GM12801 (cell line): ENCODE measurements around the gene TK1.

Source experiments
- CTCF ChIP-seq: IDR thresholded peaks from one replicate; pipeline ENCODE4 v1.5.1; 2011; ENCODE audit warnings: control low read depth; ENCODE audit not compliant: insufficient read length; ENCODE audit errors: extremely low read depth

The TK1 gene

DNA sequence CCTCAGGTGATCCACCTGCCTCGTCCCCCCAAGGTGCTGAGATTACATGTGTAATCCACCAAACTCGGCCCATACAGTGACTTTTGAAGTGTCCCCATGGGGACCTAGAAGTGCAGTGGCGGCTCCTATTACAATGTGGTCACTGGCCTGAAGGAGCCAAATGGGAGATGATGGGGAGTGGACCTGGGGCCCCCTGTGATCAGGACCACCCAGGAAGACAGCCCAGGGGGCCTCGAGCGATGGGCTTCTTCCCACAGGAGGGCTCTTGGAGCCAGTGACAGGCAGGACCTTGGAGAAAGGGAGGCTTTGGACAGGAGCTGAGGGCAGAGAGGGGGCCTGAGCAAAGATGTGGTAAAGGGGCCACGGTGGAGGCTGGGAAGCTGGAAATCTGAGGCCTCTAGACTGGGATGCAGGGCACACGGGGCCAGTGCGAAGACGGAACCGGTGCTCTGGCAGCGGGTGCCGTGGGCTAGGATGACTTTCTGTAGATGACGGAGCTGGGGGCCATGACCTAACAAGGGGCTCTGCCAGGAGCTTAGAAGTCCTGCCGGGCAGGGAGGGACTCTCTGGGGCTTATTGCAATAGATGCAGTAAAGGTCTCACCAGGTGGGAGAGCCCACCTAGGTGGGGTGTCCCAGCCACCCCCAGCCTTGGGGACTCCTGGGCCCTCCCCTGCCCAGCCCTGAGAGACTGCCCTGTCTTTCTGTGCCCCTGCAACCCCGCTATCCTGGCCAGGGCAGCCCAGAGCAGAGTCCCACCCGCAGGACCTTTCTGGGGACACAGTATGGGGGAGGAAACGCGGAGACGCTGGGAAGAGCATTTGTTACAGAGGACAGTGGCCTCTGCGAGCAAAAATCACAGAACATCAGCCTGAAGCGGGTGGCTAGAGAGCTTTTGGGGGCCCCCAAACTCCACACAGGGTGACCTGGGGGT, 43.4 kb downstream of the TK1 start:
- no peak for TF ChIP-seq CTCF

- TF ChIP-seq CTCF = no peak
These were observed 44.6 kb downstream of the TK1 start for GRCh38 chr17:78142119-78142861.

DNA sequence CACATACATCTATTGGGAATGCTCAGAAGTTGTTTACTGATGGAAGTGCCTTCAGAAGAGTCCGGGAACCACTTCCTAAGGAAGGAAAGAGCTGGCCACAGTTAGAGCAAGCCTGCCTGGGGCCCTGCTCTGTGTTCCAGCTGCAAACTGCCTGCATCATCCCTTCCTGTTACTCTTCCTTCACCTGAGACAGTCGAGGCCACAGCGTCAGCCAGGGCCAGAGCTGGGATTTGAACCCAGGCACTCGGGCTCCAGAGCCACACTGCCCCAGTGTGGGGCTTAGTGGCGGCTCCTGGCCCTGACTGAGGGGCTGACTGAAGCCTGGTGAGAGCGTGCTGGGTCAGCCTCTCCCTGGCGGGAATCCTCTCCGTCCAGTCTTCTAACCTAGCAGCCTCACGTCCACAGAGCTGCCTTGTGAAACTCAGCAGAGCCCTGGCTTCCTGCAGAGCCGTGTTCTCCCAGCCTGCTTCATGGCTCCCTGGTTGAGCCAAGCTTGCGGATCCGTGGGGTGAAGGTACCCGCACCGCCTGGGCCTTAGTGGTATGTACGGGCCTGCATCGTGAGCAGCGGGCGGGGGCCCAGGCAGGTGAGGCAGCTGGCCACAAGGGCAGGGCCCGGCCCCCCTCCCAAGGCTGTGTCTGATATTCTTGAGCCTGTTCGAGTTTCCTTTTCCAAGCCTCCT, 45.3 kb downstream of the TK1 start:
- TF ChIP-seq CTCF = no peak

- no peak for TF ChIP-seq CTCF
These were observed 46.4 kb downstream of the TK1 start for GRCh38 chr17:78140169-78141051.

DNA sequence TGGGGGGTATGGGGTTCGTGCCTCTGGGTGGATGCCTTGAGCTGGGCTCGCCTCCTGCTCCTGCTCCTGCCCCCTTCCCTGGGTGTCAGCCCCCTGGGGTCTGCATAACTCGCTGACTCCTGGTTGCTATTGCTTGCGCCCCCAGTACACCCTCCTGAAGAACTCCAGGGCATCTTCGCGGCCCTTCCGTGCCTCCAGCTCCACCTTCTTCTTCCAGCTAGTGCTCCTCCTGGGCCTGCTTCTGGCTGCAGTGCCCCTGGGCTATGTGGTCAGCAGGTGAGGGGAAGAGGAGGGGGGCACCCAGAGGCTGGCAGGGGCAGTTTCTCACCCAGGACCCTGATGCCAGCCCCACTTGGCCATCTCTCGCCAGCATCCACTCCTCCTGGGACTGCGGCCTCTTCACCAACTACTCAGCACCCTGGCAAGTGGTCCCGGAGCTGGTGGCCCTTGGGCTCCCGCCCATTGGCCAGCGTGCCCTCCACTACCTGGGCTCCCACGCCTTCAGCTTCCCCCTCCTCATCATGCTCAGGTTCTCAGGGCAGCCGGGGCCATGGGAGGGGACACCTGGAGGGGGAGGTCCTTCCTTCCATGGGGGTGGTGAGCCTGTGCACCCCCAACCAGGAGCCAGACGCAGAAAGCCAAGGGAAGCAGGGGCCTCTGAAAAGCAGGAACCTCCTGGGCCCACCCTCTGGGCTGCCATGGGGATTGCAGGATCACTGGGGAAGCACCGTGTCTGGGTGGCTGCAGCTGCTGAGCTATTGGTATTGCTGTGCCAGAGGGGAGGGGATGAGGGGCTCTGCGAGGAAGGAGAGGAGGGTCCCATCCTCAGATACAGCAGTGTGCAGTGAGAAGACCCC, 48.4 kb downstream of the TK1 start:
- no peak for TF ChIP-seq CTCF

- no peak for TF ChIP-seq CTCF
These were observed 49.3 kb downstream of the TK1 start for GRCh38 chr17:78137392-78138203.
